NOMO-1 (cell line): ENCODE results near the gene SPRN.
A peak's percentile ranks its signal among the peaks of the same experiment; 100 is the strongest.

Experiments used
- DNase-seq, 2 experiments: peaks; one replicate each; lab custom pipeline; 2025; ENCODE audit not compliant: unreplicated experiment in 2 of 2; lab: John Stamatoyannopoulos, UW

SPRN gene

GRCh38 chr10:133412381-133412711 is 12.1 kb downstream of the SPRN start:
- DNase-seq, result no peak

GRCh38 chr10:133411523-133412380 is 12.7 kb downstream of the SPRN start:
- DNase-seq, result no peak

GRCh38 chr10:133405844-133406527 is 18.4 kb downstream of the SPRN start:
- DNase-seq, result no peak

- no peak for DNase-seq
Observed at GRCh38 chr10:133405272-133405671, 19.2 kb downstream of the SPRN start.

GRCh38 chr10:133403784-133404183 is 20.6 kb downstream of the SPRN start:
- DNase-seq, result no peak

- no peak for DNase-seq
Observed at GRCh38 chr10:133403359-133403758, 21.1 kb downstream of the SPRN start.

- DNase-seq, result no peak
Observed at GRCh38 chr10:133401981-133402725, 22.3 kb downstream of the SPRN start.

- DNase-seq, result no peak
Observed at GRCh38 chr10:133401500-133401899, 22.9 kb downstream of the SPRN start.

GRCh38 chr10:133400624-133401424 is 23.6 kb downstream of the SPRN start:
- DNase-seq, result no peak

GRCh38 chr10:133399123-133399601 is 25.3 kb downstream of the SPRN start:
- no peak for DNase-seq

- DNase-seq, result no peak
Observed at GRCh38 chr10:133397938-133398337, 26.5 kb downstream of the SPRN start.

- no peak for DNase-seq
Observed at GRCh38 chr10:133396035-133396624, 28.3 kb downstream of the SPRN start.

GRCh38 chr10:133394801-133395221 is 29.6 kb downstream of the SPRN start:
- peak in 1 of 2 experiments; percentile 12 for DNase-seq

GRCh38 chr10:133394064-133394663 is 30.3 kb downstream of the SPRN start, which contains the start of gene MTG1:
Gene MTG1 (plus strand): TSS chr10:133394157. CDS start chr10:133394221, 64 bp downstream.
- DNase-seq, result peak; percentile 88 to 92

- no peak for DNase-seq
Observed at GRCh38 chr10:133393401-133394063, 30.9 kb downstream of the SPRN start.

- DNase-seq, result no peak
Observed at GRCh38 chr10:133391761-133392518, 32.5 kb downstream of the SPRN start.

GRCh38 chr10:133391249-133391635 is 33.2 kb downstream of the SPRN start:
- DNase-seq, result no peak

- DNase-seq, result no peak
Observed at GRCh38 chr10:133390597-133391248, 33.7 kb downstream of the SPRN start.
